Measurements from ENCODE around the gene SNAPC1. TPM values are rescaled to one million over a fixed set of nuclear protein-coding genes. Genes with fewer than 3 reads are reported as not detected.
A peak's percentile ranks its signal among the peaks of the same experiment; 100 is the strongest.

Gene SNAPC1
- total RNA-seq (1 to 10 TPM in 5 of 6 donors, under 1 TPM in 1; 0.87 to 2.7 (median 1.4) TPM), polyA plus RNA-seq (1 to 10 TPM; 2.0 to 2.7 TPM)

- no peaks in the 10 kb centered on the region for H3K9me3 ChIP-seq
- intact Hi-C loops (cut with DNase I): no loop called here
- peak; percentile 99 for ATAC-seq
- H3K4me3 ChIP-seq: peak within 1 kb of the TSS; percentile 43 to 89 (median 73)
- DNase-seq: peak; percentile 95 to 99 (median 97)
- H3K36me3 ChIP-seq: no peaks in the 10 kb centered on the region
- peak; percentile 96 for FAIRE-seq
- H3K4me1 ChIP-seq: peaks cover 0 to 14% (median 6%) of the 10 kb centered on the region in 3 donors
- H3K27me3 ChIP-seq: no peaks in the 10 kb centered on the region
- TF ChIP-seq CTCF (IDR thresholded peaks at IDR 0.05): no peak
- 0% methylated on average over 49 of the region's 49 CpGs for WGBS, 2 donors
- H3K27ac ChIP-seq: peak within 1 kb of the TSS in 3 of 4 donors; percentile 67 to 90 (median 86)
Observed at GRCh38 chr14:61761959-61762786, at the start of gene SNAPC1. TSS of gene SNAPC1 (plus strand) at chr14:61762420. CDS start at chr14:61762461, 41 bp downstream.

GRCh38 chr14:61713724-61714437 is 48.3 kb upstream of the SNAPC1 start:
- ATAC-seq (peak in 1 of 4 donors; percentile 26), DNase-seq (no peak), FAIRE-seq (no peak)
- Histone ChIP-seq H3K4me3 (no peak overlapping the region), H3K36me3 (no peaks in the 10 kb centered on the region), H3K4me1 (peaks cover 0 to 58% (median 28%) of the 10 kb centered on the region in 3 donors), H3K27me3 (no peaks in the 10 kb centered on the region), H3K9me3 (no peaks in the 10 kb centered on the region), H3K27ac (no peak overlapping the region)
- WGBS, 2 donors: 44 to 57% methylated on average over 4 of the region's 4 CpGs
- no peak for TF ChIP-seq CTCF (IDR thresholded peaks at IDR 0.05)
- intact Hi-C loops (cut with DNase I): no loop called here

- H3K27ac ChIP-seq: no peak overlapping the region
Observed at GRCh38 chr14:61716956-61717355, 45.3 kb upstream of the SNAPC1 start.

GRCh38 chr14:61718039-61718438 is 44.2 kb upstream of the SNAPC1 start:
- Histone ChIP-seq H3K4me3 (no peak overlapping the region), H3K27me3 (no peaks in the 10 kb centered on the region), H3K9me3 (no peaks in the 10 kb centered on the region), H3K27ac (no peak overlapping the region), H3K36me3 (no peaks in the 10 kb centered on the region), H3K4me1 (peaks cover 0 to 40% (median 17%) of the 10 kb centered on the region in 3 donors)
- WGBS, 2 donors: 90 to 91% methylated on average over 2 of the region's 2 CpGs
- TF ChIP-seq CTCF (IDR thresholded peaks at IDR 0.05): no peak
- no peak for ATAC-seq
- FAIRE-seq: no peak
- intact Hi-C loops (cut with DNase I): no loop called here
- no peak for DNase-seq

More at GRCh38 chr14:61716956-61717355, 45.3 kb upstream of the SNAPC1 start:
- no peak overlapping the region for H3K4me3 ChIP-seq
- H3K36me3 ChIP-seq: no peaks in the 10 kb centered on the region
- H3K4me1 ChIP-seq: peaks cover 0 to 46% (median 25%) of the 10 kb centered on the region in 3 donors
- H3K9me3 ChIP-seq: no peaks in the 10 kb centered on the region
- TF ChIP-seq CTCF (IDR thresholded peaks at IDR 0.05): no peak
- ATAC-seq: no peak
- H3K27me3 ChIP-seq: no peaks in the 10 kb centered on the region
- DNase-seq: no peak
- intact Hi-C loops (cut with DNase I): no loop called here
- WGBS, 2 donors: 85 to 89% methylated on average over 1 of the region's 1 CpG
- FAIRE-seq: no peak

Measured in pancreas (tissue), 10 donors.